ENCODE measurements around the gene DDC. TPM values are rescaled to one million over a fixed set of nuclear protein-coding genes. Genes with fewer than 3 reads are reported as not detected.

The DDC gene
- total RNA-seq, 1 donor from 2014 or later, result not detected

- DNase-seq (ENCODE audit: extremely low read depth, low read depth, low spot score), result no peak
These were observed 73.3 kb downstream of the DDC start for GRCh38 chr7:50491943-50492342.

GRCh38 chr7:50491209-50491608 lies 74.0 kb downstream of the DDC start:
- no peak for DNase-seq (ENCODE audit: extremely low read depth, low read depth, low spot score)

- DNase-seq (ENCODE audit: extremely low read depth, low read depth, low spot score), result no peak
These were observed 76.8 kb downstream of the DDC start for GRCh38 chr7:50488379-50488778.

- no peak for DNase-seq (ENCODE audit: extremely low read depth, low read depth, low spot score)
These were observed 78.7 kb downstream of the DDC start for GRCh38 chr7:50486512-50486911.

DNA sequence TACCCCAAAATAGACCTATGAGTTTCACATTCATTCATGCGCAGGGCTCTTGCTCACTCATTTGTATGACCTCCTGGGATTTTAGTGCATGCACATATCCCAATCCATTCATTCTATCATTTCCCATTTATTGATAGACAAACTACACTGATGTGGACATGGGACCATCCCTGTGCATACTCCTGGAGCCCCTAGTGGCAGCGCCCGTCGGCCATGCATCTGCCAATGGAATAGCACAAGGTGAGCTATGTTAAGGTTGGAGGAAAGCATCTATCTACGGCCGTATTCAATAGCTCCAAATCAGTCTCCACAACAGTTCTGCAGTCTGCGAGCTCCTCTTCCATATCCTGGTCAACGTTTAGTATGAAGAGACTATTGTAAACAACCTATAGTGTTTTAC lies 83.3 kb downstream of the DDC start:
- DNase-seq (ENCODE audit: extremely low read depth, low read depth, low spot score), result no peak

DNA sequence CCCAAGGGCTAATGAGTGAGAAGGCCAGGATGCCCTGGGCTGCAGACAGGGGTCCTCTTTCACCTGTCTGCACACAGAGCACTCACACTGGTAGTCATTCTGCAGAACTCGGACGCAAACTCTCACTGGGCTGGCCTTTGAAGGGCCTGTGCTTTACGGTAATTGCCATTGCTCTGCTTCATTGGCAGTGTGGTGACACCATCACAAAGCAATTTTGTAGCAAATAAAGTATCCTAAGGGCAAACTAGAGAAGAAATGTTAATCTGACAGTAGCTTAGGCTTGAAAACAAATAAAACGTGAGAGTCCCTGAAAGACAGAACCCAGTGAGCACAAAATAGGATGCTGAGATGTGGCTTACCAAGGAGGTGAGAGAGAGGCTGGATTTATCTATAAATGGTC lies 84.4 kb downstream of the DDC start:
- no peak for DNase-seq (ENCODE audit: extremely low read depth, low read depth, low spot score)

DNA sequence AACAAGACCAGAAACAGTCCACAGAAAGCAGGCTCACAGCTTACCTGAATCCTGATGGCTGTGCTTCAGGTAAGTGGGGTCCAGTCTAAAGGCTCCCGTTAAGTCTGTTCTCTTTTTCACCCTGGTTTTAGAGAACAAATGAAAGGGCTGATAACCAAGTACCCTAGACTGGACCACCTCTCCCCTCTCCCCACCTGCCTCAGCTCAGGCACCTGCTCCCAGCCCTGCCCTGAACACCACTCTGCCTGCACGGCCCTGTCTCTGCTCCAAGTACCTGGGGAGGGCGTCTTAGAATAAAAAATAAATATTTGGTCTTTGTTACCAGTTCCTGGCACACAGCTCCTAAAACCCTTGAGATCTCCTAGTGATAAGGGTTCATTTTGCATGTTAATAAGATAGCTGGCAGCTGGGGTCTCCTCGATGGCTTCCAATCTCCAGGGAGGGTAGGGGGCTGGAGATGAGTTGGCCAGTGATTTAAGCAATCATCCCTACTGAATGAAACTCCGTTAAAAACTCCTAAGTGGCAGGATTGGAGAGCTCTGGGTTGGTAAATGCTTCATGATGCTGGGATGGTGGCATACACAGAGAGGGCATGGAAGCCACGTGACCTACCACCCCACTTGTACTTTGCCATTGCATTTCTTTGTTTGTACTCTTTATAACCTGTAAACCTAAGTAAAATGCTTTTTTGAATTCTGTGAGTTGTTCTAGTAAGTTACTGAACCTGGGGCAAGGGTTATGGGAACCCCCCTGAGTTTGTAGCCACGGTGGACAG lies 85.3 kb downstream of the DDC start:
- DNase-seq (ENCODE audit: extremely low read depth, low read depth, low spot score), result no peak

GRCh38 chr7:50477640-50478039 lies 87.6 kb downstream of the DDC start:
- DNase-seq (ENCODE audit: extremely low read depth, low read depth, low spot score), result no peak

- no peak for DNase-seq (ENCODE audit: extremely low read depth, low read depth, low spot score)
These were observed 88.1 kb downstream of the DDC start for GRCh38 chr7:50476953-50477625.

- no peak for DNase-seq (ENCODE audit: extremely low read depth, low read depth, low spot score)
These were observed 89.9 kb downstream of the DDC start for GRCh38 chr7:50475340-50475739.

- no peak for DNase-seq (ENCODE audit: extremely low read depth, low read depth, low spot score)
These were observed 90.6 kb downstream of the DDC start for GRCh38 chr7:50474382-50475160.

- DNase-seq (ENCODE audit: extremely low read depth, low read depth, low spot score), result no peak
These were observed 91.7 kb downstream of the DDC start for GRCh38 chr7:50473531-50473930.

DNA sequence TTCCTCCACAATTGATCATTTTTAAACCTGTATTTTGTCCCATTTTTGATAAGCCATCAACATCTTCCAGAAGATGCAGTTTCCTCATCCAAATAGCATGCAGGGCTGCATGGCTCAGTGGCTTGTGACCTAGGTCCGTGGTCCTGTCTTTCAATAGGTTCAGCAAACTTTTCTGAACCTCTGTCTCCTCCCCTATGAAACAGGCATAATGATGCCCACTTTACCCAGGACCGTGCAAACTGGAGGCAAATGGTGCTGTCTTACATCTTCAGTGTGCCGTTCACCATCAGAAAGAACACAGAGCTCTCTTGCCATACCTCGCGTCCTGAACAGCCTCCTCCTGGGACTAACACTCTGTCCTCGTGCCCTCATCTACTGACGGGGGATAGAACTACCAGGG lies 92.8 kb downstream of the DDC start:
- no peak for DNase-seq (ENCODE audit: extremely low read depth, low read depth, low spot score)

- DNase-seq (ENCODE audit: extremely low read depth, low read depth, low spot score), result no peak
These were observed 93.2 kb downstream of the DDC start for GRCh38 chr7:50471970-50472369.

DNA sequence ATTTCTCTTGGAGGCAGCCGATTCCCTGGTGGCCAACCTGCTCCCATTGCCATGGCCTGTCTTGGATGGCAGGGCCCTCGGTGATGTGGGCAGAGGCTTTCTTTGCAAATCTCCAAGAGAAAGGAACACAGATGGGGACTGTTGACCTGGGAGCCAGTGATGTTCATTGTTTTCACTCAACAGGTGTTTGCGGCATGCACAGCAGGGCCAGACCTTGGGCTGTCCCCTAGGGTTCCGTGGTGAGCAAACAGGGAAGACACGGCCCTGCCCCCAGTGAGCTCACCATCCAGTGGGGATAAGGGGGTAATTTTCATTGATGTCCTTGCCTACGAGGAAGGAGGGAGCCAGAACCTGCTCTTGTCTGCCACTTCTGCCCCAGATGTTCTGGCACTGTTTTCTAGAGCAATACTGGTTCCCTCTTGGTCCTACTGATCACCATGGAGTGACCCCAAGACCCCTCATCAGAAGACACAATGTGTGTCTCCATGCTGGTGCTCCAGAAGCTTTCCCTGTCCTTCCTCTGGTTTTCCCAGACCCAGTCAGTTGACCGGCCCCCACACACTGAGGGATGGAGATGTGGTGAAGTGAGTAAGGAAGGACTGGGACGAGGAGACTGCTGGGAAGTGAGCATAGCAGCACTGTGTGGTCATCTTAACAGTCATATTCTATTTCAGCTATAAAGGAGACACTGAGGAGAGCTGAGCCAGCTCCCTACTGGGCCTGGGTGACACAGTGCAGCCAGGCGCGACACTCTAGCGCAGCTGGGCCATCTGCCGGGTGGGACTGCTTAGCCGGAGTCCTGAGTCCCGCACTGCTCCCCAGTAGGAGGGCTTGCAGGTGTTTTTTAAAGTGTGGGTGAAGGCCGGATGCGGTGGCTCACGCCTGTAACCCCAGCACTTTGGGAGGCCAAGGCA lies 94.7 kb downstream of the DDC start:
- DNase-seq (ENCODE audit: extremely low read depth, low read depth, low spot score), result no peak

DNA sequence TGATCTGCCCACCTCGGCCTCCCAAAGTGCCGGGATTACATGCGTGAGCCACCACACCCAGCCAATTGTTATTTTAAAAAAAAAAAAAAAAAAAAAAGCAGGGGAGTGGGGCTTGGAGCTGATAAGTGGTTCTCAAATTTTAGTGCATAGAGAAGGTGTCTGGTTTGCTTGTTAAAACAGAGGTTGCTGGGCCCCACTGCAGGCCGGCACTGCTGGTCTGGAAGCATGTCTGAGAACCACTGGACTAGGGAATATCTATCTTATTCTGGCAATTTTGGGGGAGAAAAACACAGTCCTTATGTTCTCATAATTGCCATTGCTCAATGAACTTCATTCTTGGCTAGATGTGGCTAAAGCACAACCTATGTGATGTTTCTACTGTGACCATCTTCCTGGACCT lies 96.0 kb downstream of the DDC start:
- DNase-seq (ENCODE audit: extremely low read depth, low read depth, low spot score), result no peak

DNA sequence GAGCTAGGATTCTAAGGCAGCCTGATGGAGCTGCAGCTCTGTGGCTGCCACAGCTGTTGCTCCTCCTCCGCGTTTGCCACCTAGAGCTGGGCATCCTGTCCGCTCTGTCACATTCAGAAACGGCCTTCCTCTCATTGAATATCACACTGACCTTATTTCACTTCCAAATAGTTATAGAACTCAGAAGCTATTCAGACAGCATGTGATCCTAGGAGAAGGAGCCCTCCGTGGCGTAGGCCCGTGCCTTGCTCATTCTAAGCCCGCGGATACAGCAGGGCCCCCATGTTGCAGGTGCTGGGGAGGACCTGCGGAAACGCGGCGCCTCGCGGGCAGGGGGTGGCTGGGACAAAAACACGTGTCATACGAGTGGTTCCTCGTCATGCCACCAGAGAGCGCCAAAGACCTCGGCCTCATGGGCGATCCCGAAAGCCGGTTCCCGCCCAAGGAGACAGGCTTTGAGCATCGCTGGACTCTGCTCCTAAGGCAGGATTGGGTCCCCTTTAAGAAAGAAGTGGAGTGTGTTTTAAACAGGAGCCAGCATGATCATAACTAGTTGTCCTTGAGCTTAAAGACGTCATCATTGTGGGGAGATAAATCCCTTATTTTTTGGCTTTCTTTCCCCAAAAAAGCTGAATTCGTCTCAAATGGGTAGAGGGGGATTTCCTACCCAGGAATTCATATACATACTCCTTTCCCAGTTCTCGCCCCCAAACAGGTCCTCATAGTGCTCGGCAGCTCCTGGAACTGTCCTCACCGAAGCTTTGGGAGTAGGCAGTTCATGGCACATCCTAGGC lies 97.2 kb downstream of the DDC start:
- peak; percentile 31 for DNase-seq (ENCODE audit: extremely low read depth, low read depth, low spot score)

GRCh38 chr7:50466815-50467585 lies 98.2 kb downstream of the DDC start:
- DNase-seq (ENCODE audit: extremely low read depth, low read depth, low spot score), result no peak

DNA sequence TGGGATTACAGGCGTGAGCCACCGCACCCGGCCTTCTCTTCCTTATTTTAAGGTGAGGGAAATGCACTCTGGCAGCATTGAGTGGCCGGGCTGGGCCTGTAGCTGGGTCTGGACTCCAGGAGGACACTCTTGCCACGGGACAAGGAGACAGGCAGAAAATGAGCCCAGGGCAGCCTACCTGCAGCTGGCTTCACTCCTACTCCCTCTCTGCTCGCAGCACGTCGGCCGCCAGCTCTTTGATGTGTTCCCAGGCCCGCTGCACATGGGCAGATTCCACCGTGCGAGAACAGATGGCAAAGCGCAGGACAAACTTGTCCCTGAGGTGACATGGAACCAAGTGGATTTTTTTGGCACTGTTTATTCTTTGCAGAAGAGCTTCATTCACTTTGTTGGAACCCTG lies 102.2 kb downstream of the DDC start:
- DNase-seq (ENCODE audit: extremely low read depth, low read depth, low spot score), result no peak

Measured in glomerular endothelial cell (primary cell).